GM15510 (cell line): ENCODE results near the gene ALG5.

Experiments used
- POLR2A ChIP-seq: IDR thresholded peaks from 3 replicates; pipeline ENCODE4 v1.6.1; 2011; ENCODE audit warnings: borderline replicate concordance; ENCODE audit not compliant: insufficient read length; ENCODE audit errors: extremely low read depth

Gene ALG5

DNA sequence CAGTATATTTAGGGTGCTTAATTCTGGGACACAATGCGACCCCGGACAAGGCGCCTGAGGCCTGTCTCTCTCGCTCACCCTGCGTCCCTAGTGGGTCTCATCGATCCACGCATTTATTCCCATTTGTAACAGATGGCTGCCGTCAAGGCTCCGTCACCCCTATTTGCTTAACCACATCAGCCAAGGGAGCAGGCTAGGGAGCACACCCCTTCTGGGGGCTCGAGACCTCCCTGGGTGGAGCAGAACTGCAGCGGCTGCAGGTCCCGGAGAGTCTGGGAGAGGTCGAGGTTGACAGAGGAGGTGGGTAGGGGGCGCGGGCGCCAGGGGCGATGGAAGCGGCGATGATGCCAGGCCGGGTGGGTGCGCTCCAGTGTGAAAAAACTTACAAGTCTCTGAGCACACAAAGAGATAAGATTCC lies 507 bp downstream of the ALG5 start:
- TF ChIP-seq POLR2A = no peak

DNA sequence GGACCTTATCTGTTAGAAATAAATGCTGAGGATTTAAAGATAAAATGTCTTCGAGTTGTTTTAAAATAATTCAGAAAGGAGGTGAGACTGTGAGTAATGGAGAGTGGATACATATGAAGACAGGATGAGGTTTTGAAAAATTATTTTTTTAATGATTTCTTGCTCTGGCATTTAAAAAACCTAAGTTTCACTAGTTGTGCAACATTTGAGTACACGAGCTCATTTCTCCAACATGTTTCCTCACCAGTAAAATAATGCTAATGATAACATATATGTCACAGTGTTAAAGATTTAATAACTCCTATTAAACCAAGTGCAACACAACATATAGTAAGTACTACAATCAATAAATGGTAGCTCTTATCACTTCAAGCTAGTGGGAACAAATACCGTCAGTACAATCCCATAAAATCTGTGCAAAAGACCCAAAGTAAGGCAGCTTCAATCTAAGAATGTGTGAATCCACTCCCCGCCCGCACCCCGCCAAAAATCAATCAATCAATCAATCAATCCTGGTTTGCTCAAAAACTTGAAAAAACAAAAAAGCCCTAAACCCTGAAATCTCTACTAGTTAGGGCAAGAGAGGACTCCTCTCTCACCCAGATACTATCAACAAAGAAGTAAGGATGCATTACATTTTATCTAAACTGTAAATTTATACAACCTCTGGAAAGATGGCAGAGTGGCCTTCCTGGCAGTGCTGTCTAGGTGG lies 1.3 kb downstream of the ALG5 start:
- no peak for TF ChIP-seq POLR2A

DNA sequence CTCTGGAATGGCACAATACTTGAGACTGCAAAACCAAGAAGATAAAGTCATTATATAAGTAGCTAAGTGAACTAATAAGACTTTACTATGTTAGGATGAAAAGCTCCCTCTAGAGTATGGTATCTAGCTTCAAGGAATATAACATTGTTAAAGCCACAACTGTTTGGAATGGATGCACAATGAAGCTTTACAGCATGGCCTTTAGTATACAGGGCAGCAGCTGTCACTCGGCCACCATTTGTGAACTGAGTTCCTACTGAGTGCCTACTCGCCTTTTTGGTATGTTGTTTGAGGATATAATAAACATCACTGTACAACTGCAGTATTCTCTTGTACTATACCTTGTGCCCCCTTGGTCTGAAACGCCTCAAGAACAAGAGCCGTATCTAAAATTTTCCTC lies 6.8 kb downstream of the ALG5 start:
- no peak for TF ChIP-seq POLR2A

DNA sequence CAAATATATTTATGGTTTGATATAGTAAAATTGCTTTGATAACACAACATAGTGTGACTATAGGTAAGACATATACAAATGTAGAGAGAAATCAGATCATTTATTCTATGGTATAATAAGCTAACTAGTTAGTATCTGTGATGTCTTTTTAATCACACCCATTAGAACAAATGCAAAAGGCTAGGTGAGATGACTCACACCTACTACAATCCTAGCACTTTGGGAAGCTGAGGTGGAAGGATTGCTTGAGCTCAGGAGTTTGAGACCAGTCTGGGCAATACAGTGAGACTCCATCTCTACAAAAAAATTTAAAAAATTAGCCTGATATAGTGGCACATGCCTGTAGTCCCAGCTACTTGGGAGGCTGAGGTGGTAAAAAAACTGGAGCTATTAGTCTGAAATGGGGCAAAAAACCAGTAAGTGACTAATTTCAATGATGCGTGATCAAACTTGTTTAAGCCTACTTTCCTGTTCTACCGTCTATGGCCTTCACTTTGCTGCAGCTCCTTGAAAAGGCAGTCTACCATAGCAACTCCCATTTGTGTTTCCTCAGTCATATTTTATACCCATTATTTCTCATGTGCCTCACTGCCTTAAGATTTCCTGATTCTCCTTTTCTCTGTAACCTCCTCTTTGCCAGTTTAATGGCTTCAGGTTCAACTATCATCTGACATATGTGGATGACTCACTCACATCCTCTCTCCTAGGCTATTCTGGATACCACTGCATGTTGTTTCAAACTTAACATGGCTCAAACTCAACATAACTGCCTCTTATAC lies 12.5 kb downstream of the ALG5 start:
- TF ChIP-seq POLR2A = no peak

DNA sequence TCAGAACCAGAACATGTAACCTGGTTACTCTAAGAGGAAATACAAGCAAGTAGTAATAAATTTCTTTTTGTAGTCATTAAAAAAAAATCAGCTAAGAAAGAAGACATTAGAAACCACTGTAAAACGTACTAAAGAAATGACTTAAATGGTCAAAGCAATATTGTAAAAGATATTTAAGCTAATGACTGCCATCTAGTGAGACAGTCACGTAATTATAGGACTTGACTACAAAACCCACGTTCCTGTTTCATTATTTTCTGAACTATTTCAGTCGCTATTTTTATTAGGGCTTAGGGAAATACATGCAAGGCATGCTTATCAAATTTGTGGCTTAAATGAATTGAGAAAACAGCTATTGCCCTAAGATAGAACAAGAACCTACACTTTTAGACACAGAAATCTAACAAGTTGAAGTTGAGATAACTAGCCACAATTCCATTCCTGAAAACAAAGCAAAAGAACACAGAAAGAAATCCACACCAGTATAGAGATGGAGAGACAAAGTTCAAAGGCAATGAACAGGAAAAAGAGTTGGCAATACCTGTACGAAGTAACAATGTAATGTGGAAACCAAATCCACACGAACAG lies 17.9 kb downstream of the ALG5 start:
- TF ChIP-seq POLR2A = no peak

DNA sequence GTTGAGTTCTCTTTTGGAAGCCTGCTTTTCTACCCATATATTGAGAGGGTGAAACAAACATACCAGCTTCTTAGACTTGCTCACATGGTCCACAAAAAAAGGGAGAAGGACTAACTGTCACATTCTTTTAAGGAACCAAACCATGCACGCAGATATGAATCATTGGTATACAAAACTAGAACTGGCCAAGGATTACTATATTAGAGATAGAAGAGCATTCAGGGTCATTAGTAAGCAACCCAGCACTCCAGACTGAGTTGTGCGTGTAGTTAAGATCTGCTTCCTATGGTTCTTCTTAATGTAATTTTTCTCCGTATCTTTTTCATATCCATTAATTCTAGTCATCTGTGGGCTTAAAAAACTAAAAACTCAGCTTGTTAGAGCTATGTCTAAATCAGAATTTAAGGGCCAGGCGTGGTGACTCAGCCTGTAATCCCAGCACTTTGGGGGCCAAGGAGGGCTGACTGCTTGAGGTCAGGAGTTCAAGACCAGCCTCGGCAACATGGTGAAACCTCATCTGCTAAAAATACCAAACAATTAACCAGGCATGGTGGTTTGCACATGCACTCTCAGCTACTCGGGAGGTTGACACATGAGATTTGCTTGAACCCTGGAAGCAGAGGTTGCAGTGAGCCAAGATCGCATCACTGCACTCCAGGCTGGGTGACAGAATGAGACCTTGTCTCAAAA lies 19.6 kb downstream of the ALG5 start:
- no peak for TF ChIP-seq POLR2A

DNA sequence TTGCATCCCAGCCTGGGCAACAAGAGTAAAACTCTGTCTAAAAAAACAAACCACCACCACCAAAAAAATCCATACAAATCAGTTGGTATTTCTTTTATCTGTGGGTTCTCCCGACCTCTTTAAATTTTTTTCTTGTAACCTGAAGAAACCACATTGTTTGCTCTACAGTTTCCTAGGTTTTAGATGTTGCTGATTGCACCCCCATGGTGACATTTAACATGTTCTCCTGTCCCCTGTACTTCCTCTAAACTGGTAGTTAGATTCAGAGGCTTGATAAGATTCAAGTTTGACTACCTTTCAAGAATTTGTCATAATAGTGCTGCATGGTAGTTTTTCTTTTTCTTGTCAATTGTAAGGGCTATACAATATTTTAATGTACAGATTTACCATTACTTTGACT lies 24.0 kb downstream of the ALG5 start:
- TF ChIP-seq POLR2A = no peak

DNA sequence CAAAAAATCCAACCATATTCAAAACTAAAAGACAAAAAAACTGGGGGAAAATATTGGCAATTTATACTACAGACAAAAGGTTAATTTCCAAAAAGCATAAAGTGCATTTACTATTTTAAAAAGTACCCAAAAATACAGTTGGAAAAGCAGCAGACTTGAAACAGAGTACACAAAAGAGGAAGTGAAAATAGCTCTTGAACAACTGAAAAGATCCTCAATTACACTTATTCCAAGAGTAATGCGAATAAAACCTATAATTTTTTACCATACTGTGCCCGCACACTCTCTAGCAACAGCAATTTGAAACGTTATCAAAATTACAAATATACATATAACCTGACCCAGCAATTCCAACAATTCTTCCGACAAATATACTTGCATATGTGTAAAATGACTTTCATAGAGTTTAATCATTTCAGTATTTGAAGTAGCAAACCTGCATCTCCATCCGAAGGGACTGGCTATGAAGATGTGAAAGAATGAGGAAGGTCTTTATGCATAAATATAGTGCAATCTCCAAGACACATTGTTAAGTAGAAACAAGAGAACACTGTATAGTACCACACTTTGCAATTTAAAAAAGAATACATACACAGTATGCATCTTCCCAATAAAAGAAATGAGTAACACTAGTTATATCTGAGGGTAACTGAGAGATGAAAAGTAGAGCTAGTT lies 25.4 kb downstream of the ALG5 start:
- TF ChIP-seq POLR2A = no peak

DNA sequence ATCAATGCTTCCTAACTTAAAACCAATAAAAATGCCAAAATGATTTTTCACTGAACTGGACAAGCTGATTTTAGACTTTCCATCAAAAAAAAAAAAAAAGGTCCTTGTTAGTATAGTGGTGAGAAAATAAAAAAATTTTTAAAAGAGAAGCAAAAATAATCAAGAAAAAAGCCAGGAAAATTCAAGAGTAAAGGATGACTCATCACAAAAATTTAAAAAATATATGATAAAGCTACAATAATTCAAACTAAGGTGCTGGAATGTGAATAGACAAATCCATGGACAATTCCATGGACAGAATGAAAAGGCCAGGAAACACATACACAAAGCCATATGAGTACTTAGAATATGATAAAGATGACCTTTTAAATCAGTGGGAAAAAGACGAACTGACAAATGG lies 26.1 kb downstream of the ALG5 start:
- TF ChIP-seq POLR2A = no peak

DNA sequence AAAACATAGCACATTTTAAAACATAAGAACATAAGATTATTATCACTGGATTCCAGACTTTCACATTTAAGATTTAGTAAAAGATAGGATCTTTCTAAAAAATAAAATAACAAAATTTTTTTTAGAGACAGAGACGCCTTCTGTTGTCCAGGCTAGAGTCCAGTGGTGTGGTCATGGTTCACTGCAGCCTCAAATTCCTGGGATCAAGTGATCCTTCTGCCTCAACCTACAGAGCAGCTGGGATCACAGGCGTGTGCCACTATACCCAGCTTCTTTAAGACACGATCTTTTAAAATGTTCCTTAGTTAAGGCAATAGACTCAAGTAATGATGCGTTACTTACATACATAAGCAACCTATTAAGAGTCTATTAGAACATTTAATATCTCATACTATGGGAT lies 32.7 kb downstream of the ALG5 start:
- no peak for TF ChIP-seq POLR2A

DNA sequence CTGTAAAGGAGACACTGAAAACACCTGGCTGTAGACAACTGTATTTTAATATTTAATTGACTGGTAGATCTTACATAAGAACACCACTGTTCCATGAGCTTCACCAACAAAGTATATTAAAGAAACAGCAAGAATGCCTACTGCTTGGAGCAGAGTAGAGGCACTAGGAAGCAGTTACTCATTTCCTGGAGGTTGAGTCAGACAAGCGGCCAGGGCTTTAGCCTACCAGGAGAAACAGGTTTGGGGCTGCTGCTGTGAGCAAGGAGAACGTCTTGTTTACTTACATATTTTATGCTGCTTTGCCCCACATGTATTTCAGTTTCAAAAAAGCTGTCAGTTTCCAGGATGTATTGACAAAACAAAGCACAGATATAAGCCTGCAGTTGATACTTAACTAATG lies 33.4 kb downstream of the ALG5 start:
- TF ChIP-seq POLR2A = no peak

DNA sequence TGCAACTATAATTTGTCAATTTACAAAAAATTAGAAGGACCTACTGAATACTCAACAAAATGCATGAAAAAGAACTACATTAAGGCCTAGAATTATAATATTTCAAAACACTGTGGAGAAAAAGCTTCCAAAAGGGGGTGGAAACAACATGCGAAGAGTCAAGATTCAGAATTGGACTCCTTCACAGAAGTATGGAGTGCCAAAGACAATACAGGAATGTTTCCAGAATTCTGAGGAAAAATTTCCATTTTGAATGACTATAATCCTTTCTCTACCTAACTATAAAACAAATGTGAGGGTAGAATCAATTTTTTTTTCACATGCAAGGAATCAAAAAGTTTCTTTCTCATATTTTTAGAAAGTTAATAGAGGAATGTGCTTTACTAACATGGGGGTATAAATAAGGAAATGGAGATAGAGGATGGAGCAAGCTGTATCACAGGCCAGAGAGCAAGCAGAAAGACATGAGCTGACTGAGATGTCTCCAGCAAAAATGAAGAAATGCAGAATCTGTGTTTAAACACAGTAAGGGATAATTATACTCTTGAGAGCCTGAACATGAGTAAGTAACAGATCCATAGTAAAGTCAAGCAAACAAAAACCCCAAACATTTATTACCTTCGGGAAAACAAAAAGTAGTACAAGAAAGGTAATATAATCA lies 39.6 kb downstream of the ALG5 start:
- no peak for TF ChIP-seq POLR2A

DNA sequence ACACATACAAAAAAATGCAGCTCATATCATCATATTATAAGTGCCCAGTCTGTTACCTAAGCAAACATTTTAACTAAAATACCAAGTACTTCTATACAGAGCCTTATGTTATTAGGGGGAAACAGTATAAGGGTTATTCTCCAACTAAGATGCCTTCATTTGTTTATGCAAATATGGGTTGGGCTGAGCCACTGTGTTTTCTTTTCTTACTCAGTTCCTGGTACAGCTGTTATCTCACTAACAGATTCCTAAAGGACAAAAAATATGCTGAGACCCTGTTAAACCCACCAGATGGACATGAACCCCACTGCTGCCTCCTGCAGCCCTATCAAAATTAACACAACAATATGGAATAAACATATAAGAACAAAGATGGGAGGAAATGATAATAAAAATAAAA lies 44.6 kb downstream of the ALG5 start:
- no peak for TF ChIP-seq POLR2A

DNA sequence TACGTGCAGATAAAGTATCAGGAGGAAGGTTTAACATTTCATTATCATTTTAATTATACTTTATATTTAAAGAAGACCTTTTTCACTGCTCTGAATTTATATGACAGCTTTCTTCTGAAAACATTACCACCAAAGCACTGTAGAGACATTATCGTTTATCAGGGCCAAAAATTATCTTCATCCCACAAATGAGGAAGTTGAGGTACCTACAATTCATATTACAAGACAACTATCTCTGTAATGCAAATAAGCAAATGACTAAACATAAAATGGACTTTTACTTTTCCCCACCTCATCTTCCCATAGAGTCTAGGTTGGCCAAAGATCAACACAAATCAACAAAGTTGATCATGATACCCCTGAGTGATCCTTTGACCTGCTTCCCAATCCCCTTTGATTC lies 48.2 kb downstream of the ALG5 start:
- no peak for TF ChIP-seq POLR2A
